ENCODE measurements around the gene B3GALT6. TPM values are rescaled to one million over a fixed set of nuclear protein-coding genes. Genes with fewer than 3 reads are reported as not detected.

Gene B3GALT6
- total RNA-seq, 1 donor from 2014 or later: 16.5 TPM

GRCh38 chr1:1262758-1263157, 30.7 kb downstream of the B3GALT6 start:
- no peak for DNase-seq

DNA sequence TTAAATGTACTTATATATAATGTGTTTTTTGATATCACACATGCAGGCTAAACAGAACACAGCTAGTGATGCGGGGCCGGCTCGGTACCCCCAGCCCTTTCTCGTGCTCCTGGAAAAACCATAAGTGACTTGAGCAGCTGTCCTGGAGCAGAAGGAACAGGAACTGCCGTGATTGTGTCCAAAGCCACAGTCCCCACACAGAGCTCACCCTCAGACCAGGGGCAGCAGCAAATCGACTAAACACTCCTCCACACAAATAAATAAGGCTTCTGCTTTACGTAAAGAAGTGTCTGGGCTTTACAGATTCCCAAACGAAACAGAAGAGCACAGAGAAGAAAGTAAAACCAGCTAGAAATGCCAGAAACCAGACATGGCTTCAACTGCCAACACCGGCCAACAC, 32.0 kb downstream of the B3GALT6 start:
- DNase-seq: no peak

DNA sequence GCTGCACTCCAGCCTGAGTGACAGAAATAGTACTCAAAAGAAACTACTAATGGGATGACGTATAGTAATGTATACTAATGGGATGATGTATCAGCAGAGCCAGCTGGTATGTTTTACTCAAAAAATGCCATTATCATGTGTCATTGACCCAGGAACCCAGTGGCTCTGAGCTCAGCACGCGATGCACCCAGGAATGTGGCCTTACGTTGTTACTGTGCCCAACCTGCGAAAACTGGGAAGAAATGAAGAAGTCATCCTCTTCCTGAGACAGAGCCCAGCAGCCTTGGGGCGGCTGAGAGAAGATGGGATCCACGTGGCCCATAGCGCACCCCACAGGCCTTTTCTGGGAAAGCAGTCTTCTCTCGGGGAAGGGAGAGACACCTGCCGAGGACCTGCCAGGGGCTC, 32.8 kb downstream of the B3GALT6 start:
- DNase-seq: no peak

- DNase-seq: no peak
These were observed 35.6 kb downstream of the B3GALT6 start for GRCh38 chr1:1267488-1268283.

DNA sequence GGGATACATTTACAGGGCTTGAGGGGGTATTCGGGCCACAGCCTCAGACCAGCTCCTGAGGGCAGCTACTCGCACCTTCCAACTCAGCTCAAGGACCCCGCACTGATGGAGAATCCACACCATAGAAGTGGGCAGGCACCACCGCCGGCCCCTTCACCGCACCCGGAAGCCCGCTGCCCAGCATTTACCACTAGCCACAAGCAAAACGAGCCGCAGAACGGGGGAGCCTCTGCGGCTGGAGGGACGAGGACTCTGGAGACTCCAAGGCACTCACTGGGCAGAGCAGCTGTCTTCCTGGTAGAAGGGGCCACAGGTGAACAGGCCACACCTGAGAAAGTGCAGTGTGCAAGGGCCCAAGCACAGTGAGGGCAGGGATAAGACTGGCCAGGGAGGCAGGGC, 36.2 kb downstream of the B3GALT6 start:
- DNase-seq: no peak

- DNase-seq: no peak
These were observed 38.8 kb downstream of the B3GALT6 start for GRCh38 chr1:1270813-1271212.

DNA sequence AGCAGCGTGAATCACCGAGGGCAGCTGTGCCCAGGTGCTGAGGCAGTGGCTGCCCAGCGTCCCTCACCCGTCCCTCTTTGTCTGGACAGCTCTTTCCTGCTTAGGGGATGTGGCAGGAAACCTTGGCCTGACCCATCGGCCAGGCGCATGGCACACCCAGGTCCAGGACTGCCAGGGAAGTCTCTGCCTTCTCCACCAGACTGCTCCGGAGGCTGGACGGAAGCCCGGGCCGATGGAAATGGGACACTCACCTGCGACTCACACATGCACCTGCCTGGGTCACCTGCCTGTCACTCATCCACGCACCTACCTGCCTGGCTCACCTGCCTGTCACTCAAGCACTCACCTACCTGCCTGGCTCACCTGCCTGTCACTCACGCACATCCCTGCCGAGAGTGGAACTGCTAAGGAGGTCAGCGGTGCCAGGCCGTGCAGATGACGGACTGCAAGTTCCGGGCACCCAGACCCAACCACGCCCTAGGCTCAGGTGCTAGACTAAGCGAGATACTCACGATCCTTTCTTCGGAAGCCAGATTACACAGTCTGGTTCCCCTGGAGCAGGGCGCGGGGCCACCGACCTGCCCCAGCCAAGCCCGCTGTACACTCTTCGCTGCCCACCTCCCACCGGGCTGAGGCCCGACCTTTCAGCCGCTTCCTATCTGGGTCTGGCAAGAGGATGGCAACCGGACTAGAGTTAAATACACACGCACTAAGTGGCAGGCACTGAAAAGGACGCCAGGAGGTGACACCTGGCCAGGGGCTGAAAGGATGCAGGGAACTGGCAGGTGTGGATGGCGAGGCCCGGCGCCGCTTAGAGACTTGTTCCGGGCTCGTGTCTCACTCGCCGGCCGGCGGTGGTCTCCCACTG, 40.5 kb downstream of the B3GALT6 start:
- no peak for DNase-seq

DNA sequence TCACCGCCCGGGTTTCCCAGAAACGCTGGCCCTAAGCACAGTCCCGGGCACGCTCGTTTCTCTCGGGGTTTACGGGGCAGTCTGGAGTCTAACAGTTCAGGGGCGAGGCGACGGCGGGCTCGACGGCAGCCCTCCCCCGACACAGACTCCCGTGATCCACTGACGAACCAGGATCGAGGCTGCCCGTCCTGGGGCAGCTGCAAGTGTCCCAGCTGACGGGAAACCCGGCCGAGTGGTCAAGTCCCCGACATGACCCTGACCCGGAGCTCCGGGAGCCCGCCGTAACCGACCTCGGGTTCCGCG, 41.1 kb downstream of the B3GALT6 start:
- DNase-seq: no peak

DNA sequence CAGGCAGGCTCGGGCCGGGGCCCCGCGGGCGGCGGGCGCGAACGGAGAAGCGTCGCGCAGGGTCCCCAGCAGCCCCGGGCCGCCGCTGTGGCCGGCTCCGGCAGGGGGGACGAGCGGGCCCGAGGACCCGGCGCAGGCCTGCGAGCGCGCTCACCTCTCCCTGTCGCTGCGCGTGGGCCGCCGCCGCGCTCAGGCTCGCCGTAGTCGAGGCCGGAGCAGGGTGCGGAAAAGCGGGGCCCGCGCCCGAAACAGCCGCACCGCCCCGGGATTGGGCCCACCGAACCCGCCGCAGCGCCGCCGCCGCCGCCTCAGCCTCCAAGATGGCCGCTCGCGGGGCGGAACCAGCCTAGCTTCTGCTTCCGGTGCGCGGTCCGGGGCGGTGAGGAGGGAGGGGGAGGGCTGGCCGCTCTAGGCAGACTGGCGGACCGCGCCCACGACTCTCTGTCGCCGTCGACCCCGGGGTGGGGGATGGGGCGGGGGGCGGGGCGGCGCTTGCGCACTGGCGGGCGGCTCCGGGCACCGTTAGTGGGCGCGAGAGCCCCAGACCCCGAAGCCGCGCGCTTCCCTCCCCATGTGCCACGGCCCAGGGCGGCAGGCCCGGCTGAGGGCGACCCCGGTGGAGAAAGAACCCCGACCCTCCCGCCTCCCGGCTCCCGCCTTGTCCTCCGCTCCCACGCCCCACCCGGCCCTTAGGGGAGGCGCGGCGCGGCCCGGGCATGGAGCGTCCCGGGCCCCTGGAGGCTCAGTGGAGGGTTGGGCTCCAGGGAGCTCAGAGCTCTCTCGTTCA, 41.7 kb downstream of the B3GALT6 start, which contains the start of gene UBE2J2:
Gene UBE2J2 (minus strand): TSS at position 343 of the 787 bp plus-strand sequence. CDS start 5,862 bp downstream, outside the sequence.
- DNase-seq: peak; percentile 97

DNA sequence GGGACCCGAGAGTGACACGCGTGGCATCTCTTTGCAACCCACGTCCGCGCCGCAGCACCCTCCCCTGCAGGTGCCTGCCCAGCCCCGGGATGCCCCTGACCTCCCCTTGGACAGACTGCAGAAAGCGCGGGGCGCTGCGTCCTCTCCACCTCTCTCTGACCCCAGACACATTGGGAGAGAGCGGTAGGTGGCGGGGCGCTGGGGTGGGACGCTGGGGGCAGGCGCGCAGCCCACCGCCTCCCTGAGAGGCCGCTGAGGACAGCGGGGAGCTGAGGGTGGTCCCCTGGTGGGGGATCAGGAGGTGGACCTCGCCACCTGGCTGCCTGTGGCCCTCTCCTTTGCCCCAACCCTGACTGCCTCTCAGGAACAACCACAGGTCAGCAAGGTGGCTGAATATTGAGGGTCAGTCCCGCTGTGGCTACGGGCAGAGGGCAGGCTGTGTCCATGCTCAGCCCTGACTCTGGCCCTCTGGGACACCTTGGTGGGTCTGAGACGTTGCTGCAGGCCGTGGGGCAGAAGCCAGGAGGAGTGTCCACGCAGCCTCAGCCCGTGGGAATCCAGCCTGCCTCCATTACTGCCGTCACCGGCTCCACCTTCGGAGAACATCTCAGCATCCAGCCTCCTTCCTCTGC, 42.4 kb downstream of the B3GALT6 start:
- no peak for DNase-seq

- no peak for DNase-seq
These were observed 42.9 kb downstream of the B3GALT6 start for GRCh38 chr1:1274931-1275431.

- DNase-seq: no peak
These were observed 43.8 kb downstream of the B3GALT6 start for GRCh38 chr1:1275836-1276235.

DNA sequence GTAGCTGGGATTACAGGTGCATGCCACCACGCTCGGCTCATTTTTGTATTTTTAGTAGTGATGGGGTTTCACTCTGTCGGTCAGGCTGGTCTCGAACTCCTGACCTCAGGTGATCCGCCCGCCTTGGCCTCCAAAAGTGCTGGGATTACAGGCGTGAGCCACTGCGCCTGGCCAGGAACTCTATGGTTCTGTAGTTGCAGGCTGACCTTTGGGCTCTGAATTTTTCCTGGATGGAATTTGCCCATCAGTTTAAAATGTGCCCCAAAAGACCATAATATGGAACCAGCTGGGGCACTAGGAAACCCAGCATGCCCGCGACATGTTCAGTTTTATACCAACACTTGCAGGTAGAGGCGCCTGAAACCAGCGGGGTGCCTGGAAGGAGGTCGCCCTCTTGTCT, 46.6 kb downstream of the B3GALT6 start:
- no peak for DNase-seq

DNA sequence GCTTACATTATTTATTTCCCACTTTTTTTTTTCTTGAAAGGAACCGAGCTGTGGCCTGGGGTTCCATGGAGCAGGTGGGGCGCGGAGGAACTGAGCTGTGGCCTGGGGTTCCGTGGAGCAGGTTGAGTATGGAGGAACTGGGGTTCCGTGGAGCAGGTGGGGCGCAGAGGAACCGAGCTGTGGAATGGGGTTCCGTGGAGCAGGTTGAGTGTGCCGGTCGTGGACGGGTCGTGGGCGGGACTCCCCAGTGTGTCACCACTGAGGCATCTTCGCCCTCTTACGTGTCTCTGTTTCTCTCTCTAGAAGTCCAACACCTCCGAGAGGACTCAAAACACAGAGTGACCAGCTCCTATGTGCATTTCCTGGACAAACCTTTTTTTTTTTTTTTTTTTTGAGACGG, 47.0 kb downstream of the B3GALT6 start:
- DNase-seq: no peak

GRCh38 chr1:1280782-1281481, 48.9 kb downstream of the B3GALT6 start:
- DNase-seq: no peak

- no peak for DNase-seq
These were observed 49.7 kb downstream of the B3GALT6 start for GRCh38 chr1:1281533-1282321.

DNA sequence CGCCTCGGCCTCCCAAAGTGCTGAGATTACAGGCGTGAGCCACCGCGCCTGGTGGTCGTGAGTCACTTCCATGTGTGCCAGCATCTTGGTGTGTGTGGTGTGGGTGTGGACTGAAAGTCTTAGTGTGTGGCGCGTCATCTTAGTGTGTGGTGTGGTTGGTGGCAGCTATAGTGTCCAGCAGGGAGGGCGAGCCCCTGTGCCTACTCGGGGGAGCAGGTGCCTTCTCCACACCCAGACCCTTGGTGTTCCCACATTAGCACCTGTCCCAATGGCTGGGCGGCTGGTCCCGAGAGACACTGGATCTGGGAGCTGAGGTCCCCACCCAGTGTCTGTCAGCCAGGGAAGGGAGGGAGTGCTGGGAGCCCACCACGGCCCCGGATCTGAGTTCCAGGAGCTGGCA, 51.0 kb downstream of the B3GALT6 start:
- no peak for DNase-seq

- DNase-seq: no peak
These were observed 51.8 kb downstream of the B3GALT6 start for GRCh38 chr1:1283821-1284220.
